Right cardiac atrium (tissue), 5 donors: Measurements from ENCODE around the gene UMPS. TPM values are rescaled to one million over a fixed set of nuclear protein-coding genes. Genes with fewer than 3 reads are reported as not detected.
"Not testable (repeated sequence)": the region's sequence is repeated elsewhere in the genome, so short reads cannot be mapped to it uniquely, and the experiment has no call there.

Source experiments
- ATAC-seq, 2 donors: fragments of 200-7000 bp; cut with Tn5 transposase; one replicate each; pipeline versions ENCODE4 v1.8.0 to v1.9.1; 2020; ENCODE audit warnings: moderate library complexity in 2 of 2, mild to moderate bottlenecking in 1 of 2
- DNase-seq, 3 donors: peaks; one replicate each; pipeline ENCODE4 v3.0.0-alpha.2; 2020
- H3K27ac ChIP-seq: one replicate; pipeline ENCODE4 v1.5.1; 2013; ENCODE audit warnings: mild to moderate bottlenecking, low read length, control low read depth, moderate library complexity
- H3K27me3 ChIP-seq: one replicate; pipeline ENCODE4 v1.6.1; 2013; ENCODE audit not compliant: control insufficient read depth, insufficient read depth
- H3K4me1 ChIP-seq: one replicate; pipeline ENCODE4 v1.6.1; 2013; ENCODE audit warnings: low read length; ENCODE audit not compliant: control insufficient read depth, insufficient read depth
- H3K4me3 ChIP-seq: one replicate; pipeline ENCODE4 v1.5.1; 2013; ENCODE audit warnings: low read length, control low read depth
- H3K9me3 ChIP-seq: one replicate; pipeline ENCODE4 v1.6.1; 2013; ENCODE audit warnings: low read length; ENCODE audit not compliant: control insufficient read depth
- WGBS: extraction: QIAGEN DNeasy Blood & Tissue Kit; methylation state at CpG from one replicate; pipeline ENCODE4 v1.1.7; 2013; 5-methylcytosine and 5-hydroxymethylcytosine counted together
- intact Hi-C, 4 donors: fragments of 100-400 bp; cut with DNase I; formaldehyde crosslinking; loops; one replicate each; pipeline versions ENCODE4 v1.11.0 to v1.14.0; 2022 to 2023
- polyA plus RNA-seq: library from polyadenylated mRNA; stranded (reverse); fragments of 200-250 nt; gene quantifications from one replicate; pipeline ENCODE4 v1.2.3, GENCODE V29; 2013
- total RNA-seq, 4 donors: library from RNA; stranded (reverse); fragmentation: NEBNext Ultra II Directional; extraction: Animal tissue kit (Norgen Biotek cat#: 25700); gene quantifications; one replicate each; pipeline ENCODE4 v1.2.1, GENCODE V29; 2021
- donor health status: healthy with polysubstance abuse.
- donor health status: DM: no; HTN: yes; CAD: no.
- donor health status: DM: no; HTN: no; CAD: no.
- donor health status: DM: no; HTN: yes; CAD: no; lungs with severe emphysema.
- donor health status: DM: yes; HTN: yes; CAD: no.

UMPS gene
- total and polyA plus RNA-seq, 5 donors, result 4.2 to 12.8 (median 10.4) TPM

DNA sequence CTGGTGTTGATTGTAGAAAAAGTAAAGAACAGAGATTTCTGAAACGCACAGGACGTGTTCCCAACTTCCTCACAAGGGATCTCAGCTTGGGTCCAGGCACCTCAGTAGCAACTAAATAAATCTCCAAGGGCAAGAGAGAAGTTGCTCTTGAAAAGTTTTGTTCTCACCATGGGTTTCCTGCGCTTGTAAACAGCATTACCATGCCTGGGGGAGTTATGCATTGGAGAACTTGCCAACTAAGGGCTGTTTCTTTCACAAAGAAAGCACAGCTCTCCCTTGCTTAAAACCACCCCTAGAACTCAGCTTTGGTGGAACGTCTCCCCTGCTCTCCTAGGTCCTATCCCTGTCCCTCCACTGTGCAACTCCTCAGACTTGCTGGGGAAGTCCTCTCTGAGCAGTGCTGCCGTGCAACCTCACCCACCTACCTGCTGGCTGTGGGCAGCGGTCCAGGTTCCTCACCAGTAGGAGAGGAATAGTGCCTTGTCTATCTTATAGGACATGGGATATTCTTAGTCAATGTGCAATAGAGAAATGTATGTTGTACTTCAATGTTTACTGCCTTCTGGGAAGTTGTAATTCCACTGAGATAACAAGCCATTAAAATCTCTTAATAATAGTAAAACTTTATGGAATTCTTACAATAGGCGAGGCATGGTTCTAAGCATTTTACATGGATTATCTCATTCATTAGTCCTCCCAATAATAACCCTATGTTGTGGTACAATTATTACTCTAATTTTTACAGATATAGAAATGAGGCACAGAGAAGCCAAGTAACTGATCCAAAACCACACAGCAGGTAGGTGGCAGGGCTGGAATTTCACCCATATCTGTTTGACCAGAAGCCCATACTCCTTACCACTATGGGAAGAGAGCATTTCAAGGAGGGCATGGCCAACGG, 51.5 kb downstream of the UMPS start:
- peak in 1 of 3 donors; percentile 69 for DNase-seq
- Histone ChIP-seq H3K4me1 (peaks cover 25% of the 10 kb centered on the region), H3K9me3 (no peaks in the 10 kb centered on the region), H3K27ac (peak overlapping the region; percentile 91), H3K4me3 (no peak overlapping the region), H3K27me3 (no peaks in the 10 kb centered on the region)
- ATAC-seq, result no peak
- intact Hi-C loops, result no loop called here
- 51% methylated on average over 8 of the region's 8 CpGs for WGBS

DNA sequence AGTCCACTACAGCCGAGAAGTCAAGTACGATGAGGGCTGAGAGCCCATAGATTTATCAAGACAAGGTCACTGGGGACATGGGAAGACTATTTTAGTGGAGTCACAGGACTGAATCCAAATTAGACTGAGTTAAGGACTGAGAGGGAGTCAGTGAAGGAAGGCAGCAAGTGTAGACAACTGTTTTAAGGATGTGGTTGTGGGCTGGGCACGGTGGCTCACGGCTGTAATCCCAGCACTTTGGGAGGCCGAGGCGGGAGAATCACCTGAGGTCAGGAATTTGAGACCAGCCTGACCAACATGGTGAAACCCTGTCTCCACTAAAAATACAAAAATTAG, 52.1 kb downstream of the UMPS start:
- DNase-seq, ATAC-seq, intact Hi-C loops, H3K9me3 ChIP-seq, H3K4me3 ChIP-seq, H3K27me3 ChIP-seq: not testable (repeated sequence)
- H3K27ac ChIP-seq, result peak overlapping the region; percentile 45
- peaks cover 27% of the 10 kb centered on the region for H3K4me1 ChIP-seq
- 48% methylated on average over 6 of the region's 6 CpGs for WGBS

DNA sequence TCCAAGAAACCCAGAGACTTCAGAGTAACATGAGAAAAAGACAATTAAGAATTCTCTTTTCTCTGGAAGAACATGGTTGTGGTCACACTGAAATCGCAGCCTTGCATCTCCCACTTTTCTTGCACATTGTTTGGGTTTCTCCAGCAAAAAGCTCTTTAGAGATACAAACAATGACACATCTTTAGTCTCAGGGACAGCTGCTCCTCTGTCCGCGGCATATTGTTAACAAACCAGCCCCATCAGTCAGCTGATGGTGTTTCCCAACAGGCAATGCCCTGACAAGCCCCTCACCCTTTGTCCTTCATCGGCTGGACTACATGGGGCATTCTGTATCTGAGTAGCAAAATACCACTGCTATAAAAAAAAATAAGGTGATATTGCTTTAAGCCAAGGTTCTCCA, 53.4 kb downstream of the UMPS start:
- Histone ChIP-seq H3K27me3 (no peaks in the 10 kb centered on the region), H3K4me1 (peaks cover 27% of the 10 kb centered on the region), H3K27ac (no peak overlapping the region), H3K4me3 (no peak overlapping the region), H3K9me3 (no peaks in the 10 kb centered on the region)
- ATAC-seq, result no peak
- 89% methylated on average over 4 of the region's 4 CpGs for WGBS
- intact Hi-C loops, result no loop called here
- DNase-seq, result no peak

DNA sequence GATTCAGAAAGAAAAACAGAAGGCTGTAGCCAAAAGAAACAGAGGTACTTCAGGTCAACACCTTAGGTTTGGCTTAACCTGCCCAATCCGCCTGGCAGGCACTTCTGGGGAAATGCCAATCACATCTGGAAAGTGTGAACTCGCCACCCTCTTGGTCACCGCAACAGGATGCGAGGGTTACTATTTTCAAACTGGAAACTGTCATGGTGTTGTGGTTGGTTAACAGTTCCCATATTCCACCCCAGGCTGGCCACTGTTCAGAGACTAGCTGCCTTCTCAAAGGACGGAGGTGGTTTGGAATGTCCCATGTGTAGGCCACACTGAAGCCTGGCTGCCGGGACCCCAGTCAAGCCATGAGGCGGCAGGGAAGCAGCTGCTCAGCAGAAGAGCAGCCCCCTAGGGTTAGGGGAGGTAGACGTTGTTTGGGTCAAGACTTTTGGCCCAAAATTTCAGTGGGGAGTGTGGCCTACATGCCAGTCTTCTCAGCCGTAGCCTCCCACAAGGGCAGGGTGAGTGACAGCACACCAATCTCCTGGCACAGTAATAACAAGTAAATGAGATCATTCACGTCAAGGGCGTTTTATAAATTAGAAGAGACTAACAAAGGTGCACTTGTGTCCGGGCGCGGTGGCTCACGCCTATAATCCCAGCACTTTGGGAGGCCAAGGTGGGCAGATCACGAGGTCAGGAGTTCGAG, 54.6 kb downstream of the UMPS start:
- Histone ChIP-seq H3K27ac (no peak overlapping the region), H3K27me3 (no peaks in the 10 kb centered on the region), H3K9me3 (no peaks in the 10 kb centered on the region), H3K4me3 (no peak overlapping the region), H3K4me1 (peaks cover 24% of the 10 kb centered on the region)
- 79% methylated on average over 17 of the region's 17 CpGs for WGBS
- intact Hi-C loops, result no loop called here
- no peak for DNase-seq
- ATAC-seq, result no peak

DNA sequence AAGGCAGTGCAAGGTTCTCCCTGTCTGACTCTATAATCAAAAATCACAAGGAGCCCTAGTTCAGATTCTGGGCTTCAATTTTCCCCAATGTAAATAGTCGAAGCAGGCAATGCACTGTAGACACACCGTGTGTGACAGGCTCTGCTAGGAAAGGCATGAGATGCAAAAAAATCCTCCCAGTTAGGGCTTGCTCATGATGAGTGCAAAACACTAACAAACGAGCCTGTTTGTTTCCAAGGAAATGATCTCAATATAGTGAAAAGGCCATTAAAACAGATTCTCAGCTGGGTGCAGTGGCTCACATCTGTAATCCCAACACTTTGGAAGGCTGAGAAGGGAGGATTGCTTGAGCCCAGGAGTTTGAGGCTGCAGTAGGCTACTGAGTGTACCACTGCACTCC, 55.7 kb downstream of the UMPS start:
- peak in 1 of 2 donors; percentile 14 for ATAC-seq
- WGBS, result 57% methylated on average over 3 of the region's 3 CpGs
- Histone ChIP-seq H3K9me3 (no peaks in the 10 kb centered on the region), H3K27ac (no peak overlapping the region), H3K4me1 (peaks cover 20% of the 10 kb centered on the region), H3K27me3 (no peaks in the 10 kb centered on the region), H3K4me3 (no peak overlapping the region)
- no peak for DNase-seq
- intact Hi-C loops, result no loop called here

DNA sequence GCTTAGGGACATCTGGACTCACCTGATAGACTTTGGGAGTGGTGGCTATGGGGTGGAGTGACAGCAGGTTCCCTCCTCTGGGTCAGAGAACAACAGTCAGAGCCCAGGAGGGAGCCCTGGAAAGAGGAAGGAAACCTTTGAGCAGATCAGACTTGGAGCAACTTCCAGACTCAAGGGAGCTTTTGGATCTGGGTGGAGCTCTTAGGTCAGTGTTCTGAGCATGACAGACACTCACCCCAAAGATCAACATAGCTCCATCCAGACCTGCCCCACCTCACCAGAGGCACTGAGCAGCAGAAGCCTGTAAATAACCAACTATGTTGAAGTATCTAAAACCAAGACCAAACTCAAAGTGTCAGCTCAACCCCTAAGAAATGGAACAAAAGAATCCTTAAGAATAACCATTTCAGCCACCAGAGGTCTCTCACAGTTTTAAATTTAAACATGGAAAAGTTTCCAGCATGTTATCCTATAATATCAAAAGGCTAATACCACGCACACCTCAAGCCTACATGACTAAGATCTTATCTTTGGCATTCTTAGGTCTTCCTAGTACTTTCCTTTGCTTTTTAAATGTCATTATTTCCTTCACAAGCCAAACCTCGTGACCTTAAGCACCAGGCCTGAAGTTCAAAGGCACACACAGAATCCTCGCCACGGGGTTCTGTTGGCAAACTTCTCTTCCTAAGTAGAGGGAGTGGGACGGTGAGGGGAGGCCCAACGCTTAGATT, 56.4 kb downstream of the UMPS start:
- peak overlapping the region; percentile 25 for H3K27ac ChIP-seq
- intact Hi-C loops, result no loop called here

DNA sequence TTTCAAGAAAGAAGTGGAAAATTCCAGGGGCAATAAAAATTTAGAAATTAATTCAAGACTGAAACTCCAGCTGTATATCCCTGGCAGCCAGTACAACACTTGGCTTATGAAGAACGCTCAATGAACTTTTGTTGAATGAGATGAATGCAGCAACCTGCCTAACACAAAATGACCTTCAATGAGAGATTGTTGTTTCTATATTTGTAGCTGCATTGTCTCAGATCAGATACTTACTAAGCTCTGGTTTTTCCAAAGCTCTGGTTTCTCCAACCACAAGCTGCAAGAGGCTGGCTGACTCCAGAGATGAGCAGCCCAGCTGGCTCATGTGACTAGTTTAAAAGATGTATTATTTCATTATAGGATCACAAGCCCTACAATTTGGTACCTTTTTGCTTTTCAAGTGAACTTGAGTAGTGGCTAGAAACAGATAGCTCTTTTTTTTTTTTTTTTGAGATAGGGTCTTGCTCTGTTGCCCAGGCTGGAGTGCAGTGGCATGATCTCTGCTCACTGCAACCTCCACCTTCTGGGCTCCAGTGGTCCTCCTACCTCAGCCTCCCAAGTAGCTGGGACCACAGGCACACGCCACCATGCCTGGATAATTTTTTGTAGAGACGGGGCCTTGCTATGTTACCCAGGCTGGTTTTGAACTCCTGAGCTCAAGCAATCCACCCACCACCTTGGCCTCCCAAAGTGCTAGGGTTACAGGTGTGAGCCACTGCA, 57.4 kb downstream of the UMPS start:
- H3K4me1 ChIP-seq, result peaks cover 14% of the 10 kb centered on the region
- no peak for ATAC-seq

More for the DNA sequence above, 56.4 kb downstream of the UMPS start:
- DNase-seq (no peak), ATAC-seq (peak; percentile 23 to 67)
- peaks cover 19% of the 10 kb centered on the region for H3K4me1 ChIP-seq
- 56% methylated on average over 6 of the region's 6 CpGs for WGBS
- H3K4me3 ChIP-seq, result no peak overlapping the region
- no peaks in the 10 kb centered on the region for H3K9me3 ChIP-seq
- no peaks in the 10 kb centered on the region for H3K27me3 ChIP-seq

DNA sequence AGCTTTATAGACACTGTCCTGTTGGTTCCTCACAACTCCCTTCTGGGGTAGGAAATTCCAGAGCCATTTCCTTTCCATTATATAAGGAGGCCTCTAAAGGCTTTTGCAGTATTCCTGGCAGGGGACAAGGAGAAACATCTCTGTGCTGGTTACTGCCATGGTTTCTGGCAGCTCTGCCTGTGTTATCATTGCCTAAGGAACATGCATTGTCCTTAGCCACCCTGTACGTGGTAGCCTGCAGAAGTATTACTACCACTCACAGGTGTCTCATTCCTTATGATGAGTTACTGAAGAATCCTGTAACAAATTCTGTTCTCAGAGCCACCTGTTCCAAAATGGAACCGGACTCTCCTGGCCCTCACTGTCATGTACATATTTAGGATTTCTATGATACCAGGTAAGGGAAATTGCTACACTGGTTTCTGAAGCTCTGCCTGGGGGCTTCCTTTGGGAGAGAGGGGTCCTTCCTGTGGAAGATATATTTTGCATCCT, 58.0 kb downstream of the UMPS start:
- ATAC-seq, result no peak
- H3K27ac ChIP-seq, result no peak overlapping the region
- intact Hi-C loops, result no loop called here

More for the DNA sequence above, 57.4 kb downstream of the UMPS start:
- DNase-seq, result no peak
- Histone ChIP-seq H3K27me3 (no peaks in the 10 kb centered on the region), H3K27ac (no peak overlapping the region), H3K4me3 (no peak overlapping the region), H3K9me3 (no peaks in the 10 kb centered on the region)
- 79% methylated on average over 3 of the region's 3 CpGs for WGBS
- intact Hi-C loops, result no loop called here

DNA sequence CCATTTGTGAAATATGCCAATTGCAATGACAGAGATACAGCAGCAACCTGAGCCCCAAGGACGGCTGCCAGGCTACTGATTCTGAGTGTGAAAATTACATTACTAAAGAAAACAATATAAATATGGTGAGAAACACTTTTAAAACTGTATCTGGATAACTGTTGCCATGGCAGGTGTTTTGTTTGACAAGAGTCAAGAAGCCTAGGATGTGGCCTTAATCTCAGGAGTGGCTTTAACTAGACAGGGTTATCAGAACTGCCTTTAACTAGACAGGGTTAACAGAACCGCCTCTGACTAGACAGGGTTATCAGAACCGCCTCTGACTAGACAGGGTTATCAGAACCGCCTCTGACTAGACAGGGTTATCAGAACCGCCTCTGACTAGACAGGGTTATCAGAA, 58.9 kb downstream of the UMPS start:
- H3K4me3 ChIP-seq, H3K27me3 ChIP-seq, DNase-seq, H3K9me3 ChIP-seq, ATAC-seq, H3K27ac ChIP-seq, intact Hi-C loops: not testable (repeated sequence)
- WGBS, result 50% methylated on average over 3 of the region's 5 CpGs
- H3K4me1 ChIP-seq, result peaks cover 14% of the 10 kb centered on the region

More for the DNA sequence above, 58.0 kb downstream of the UMPS start:
- Histone ChIP-seq H3K9me3 (no peaks in the 10 kb centered on the region), H3K4me1 (peaks cover 14% of the 10 kb centered on the region), H3K4me3 (no peak overlapping the region), H3K27me3 (no peaks in the 10 kb centered on the region)
- 71% methylated on average over 2 of the region's 2 CpGs for WGBS
- no peak for DNase-seq

DNA sequence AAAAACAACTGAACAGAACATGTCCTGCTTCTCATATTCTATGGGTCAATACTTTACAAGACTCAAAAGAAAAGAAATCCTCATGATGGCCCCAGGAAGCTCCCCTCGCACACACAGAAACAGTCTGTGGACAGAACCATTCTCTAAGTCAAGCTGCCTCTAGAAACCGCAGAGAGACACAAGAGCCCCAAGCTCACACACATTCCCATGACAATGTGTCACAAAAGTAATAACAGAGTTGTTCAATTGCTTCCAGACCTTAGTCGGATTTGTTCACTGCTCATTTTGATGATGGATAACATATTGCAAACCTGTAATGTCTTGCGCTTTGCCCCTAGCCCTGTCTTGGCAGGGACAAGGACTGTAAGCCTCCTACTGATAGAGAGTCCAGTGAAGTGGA, 60.9 kb downstream of the UMPS start:
- H3K27ac ChIP-seq, result peak overlapping the region; percentile 66
- ATAC-seq, result no peak

More for the DNA sequence above, 60.9 kb downstream of the UMPS start:
- Histone ChIP-seq H3K4me3 (no peak overlapping the region), H3K27me3 (no peaks in the 10 kb centered on the region), H3K9me3 (no peaks in the 10 kb centered on the region), H3K4me1 (peaks cover 14% of the 10 kb centered on the region)
- WGBS, result 79% methylated on average over 4 of the region's 4 CpGs
- intact Hi-C loops, result no loop called here
- no peak for DNase-seq
